B cell (primary cell): ENCODE data around the gene MAD1L1.

Source experiments
- EZH2 ChIP-seq: IDR thresholded peaks from 2 replicates; pipeline ENCODE4 v1.6.1; 2012; ENCODE audit warnings: borderline replicate concordance, low read depth, mild to moderate bottlenecking, moderate library complexity, low read length; ENCODE audit not compliant: insufficient read depth, poor library complexity, severe bottlenecking
- TF ChIP-seq, protein P1 (sequence below): fragments of 200-600 bp; IDR thresholded peaks from one replicate; pipeline ENCODE4 v1.8.0; 2022; ENCODE audit warnings: antibody characterized with exemption, mild to moderate bottlenecking

DNA sequence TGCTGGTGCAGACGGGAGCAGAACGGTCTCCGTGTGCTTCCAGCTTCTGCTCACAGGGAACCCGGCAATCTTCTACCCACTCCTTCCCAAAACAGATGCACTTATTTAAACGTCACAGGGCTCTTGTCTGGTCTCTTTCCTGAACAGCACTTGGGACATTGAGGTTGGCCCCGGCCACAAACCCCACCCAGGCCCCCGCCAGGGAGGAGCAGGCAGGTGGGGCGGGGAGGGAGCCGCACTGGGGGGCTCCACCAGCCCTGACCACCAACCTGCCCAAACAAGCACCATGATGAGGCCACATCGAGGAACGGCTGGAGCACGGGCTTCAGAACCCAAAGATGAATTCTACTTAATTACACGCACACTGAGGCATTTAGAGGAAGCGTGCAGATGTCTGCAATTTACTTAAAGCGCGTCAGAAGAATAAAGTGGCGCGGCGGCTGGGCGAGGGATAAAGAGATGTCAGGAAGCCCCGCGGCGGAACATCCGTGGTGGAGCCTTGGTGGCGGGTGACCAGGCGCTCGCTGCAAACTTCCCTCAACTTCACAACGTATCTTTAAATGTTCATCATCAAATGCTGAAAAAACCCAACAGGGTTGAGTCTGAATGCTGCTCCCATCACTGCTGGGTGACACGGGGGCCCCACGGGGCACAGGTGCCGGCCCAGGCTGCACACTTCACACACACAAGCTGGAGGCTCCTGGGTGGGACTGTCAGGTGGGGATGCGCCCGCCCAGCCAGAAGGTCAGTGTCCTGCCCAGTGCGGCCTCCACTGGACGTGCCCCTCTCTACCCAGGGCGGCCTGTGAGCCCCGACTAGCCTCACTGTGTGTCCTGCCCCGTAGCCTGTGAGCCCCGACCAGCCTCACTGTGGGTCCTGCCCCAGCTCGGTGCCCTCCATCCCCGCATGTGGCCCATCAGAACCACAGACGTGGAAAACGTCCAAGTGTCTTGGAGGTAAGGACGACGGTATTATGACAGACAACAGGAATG, 279.2 kb downstream of the MAD1L1 start:
- no peak for TF ChIP-seq EZH2
- TF ChIP-seq, protein P1, sequence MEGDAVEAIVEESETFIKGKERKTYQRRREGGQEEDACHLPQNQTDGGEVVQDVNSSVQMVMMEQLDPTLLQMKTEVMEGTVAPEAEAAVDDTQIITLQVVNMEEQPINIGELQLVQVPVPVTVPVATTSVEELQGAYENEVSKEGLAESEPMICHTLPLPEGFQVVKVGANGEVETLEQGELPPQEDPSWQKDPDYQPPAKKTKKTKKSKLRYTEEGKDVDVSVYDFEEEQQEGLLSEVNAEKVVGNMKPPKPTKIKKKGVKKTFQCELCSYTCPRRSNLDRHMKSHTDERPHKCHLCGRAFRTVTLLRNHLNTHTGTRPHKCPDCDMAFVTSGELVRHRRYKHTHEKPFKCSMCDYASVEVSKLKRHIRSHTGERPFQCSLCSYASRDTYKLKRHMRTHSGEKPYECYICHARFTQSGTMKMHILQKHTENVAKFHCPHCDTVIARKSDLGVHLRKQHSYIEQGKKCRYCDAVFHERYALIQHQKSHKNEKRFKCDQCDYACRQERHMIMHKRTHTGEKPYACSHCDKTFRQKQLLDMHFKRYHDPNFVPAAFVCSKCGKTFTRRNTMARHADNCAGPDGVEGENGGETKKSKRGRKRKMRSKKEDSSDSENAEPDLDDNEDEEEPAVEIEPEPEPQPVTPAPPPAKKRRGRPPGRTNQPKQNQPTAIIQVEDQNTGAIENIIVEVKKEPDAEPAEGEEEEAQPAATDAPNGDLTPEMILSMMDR = no peak
